Cardiac muscle cell (in vitro differentiated cells and primary cell): Measurements from ENCODE around the gene ARL15. TPM values are rescaled to one million over a fixed set of nuclear protein-coding genes. Genes with fewer than 3 reads are reported as not detected.

ENCODE experiments used
- DNase-seq, 2 donors: peaks; one replicate each; pipeline versions ENCODE4 v3.0.0 to v3.0.0-alpha.2; 2010 to 2017; ENCODE audit warnings: low read depth in 1 of 2, low spot score in 1 of 2
- H3K27ac ChIP-seq: fragments of 200-600 bp; sonication (generic); 2 replicates; pipeline ENCODE4 v1.5.1; 2016
- H3K27me3 ChIP-seq: fragments of 200-600 bp; sonication (generic); 2 replicates; pipeline ENCODE4 v1.6.0; 2016; ENCODE audit warnings: control low read depth
- H3K36me3 ChIP-seq: fragments of 200-600 bp; sonication (generic); 2 replicates; pipeline ENCODE4 v1.5.1; 2016; ENCODE audit warnings: control low read depth
- H3K4me1 ChIP-seq: fragments of 200-600 bp; sonication (generic); 2 replicates; pipeline ENCODE4 v1.8.1; 2017; ENCODE audit warnings: low read depth, mild to moderate bottlenecking, mixed run types
- H3K4me3 ChIP-seq: fragments of 200-600 bp; sonication (generic); 2 replicates; pipeline ENCODE4 v1.5.1; 2016; ENCODE audit warnings: mild to moderate bottlenecking
- H3K9me3 ChIP-seq: fragments of 200-600 bp; sonication (generic); 2 replicates; pipeline ENCODE4 v1.5.1; 2017; ENCODE audit warnings: low read depth, mild to moderate bottlenecking, control low read depth
- CTCF ChIP-seq: IDR thresholded peaks from 2 replicates; pipeline ENCODE4 v1.5.1; 2012; ENCODE audit warnings: low read depth, mild to moderate bottlenecking, low read length
- polyA plus RNA-seq: library from polyadenylated mRNA; unstranded; fragments of >200 nt; fragmentation: Nextera tagmentation; extraction: Ambion mirVana; gene quantifications from 2 replicates; pipeline ENCODE4 v1.2.1, GENCODE V29; 2016
- total RNA-seq: library from RNA; depleted of rRNA; stranded (reverse); fragments of >200 nt; gene quantifications from 2 replicates; pipeline ENCODE4 v1.2.3, GENCODE V29; 2016

Gene ARL15
- total and polyA plus RNA-seq, 2 experiments from 2014 or later = 23.2 to 27.4 TPM

- H3K4me3 ChIP-seq = no peak overlapping the region
- no peaks in the 10 kb centered on the region for H3K27me3 ChIP-seq
- H3K4me1 ChIP-seq = no peaks in the 10 kb centered on the region
- H3K9me3 ChIP-seq = no peaks in the 10 kb centered on the region
- DNase-seq = no peak
- H3K27ac ChIP-seq = no peak overlapping the region
- no peaks in the 10 kb centered on the region for H3K36me3 ChIP-seq
- no peak for TF ChIP-seq CTCF
Measured at GRCh38 chr5:53929570-53929969, 380.8 kb downstream of the ARL15 start.

GRCh38 chr5:53929152-53929551 is 381.2 kb downstream of the ARL15 start:
- H3K9me3 ChIP-seq = no peaks in the 10 kb centered on the region
- TF ChIP-seq CTCF = no peak
- no peaks in the 10 kb centered on the region for H3K27me3 ChIP-seq
- H3K4me1 ChIP-seq = no peaks in the 10 kb centered on the region
- H3K27ac ChIP-seq = no peak overlapping the region
- DNase-seq = no peak
- H3K4me3 ChIP-seq = no peak overlapping the region
- no peaks in the 10 kb centered on the region for H3K36me3 ChIP-seq

GRCh38 chr5:53928641-53929040 is 381.7 kb downstream of the ARL15 start:
- H3K4me1 ChIP-seq = no peaks in the 10 kb centered on the region
- no peaks in the 10 kb centered on the region for H3K9me3 ChIP-seq
- DNase-seq = no peak
- TF ChIP-seq CTCF = no peak
- no peaks in the 10 kb centered on the region for H3K36me3 ChIP-seq
- no peak overlapping the region for H3K4me3 ChIP-seq
- H3K27me3 ChIP-seq = no peaks in the 10 kb centered on the region
- H3K27ac ChIP-seq = no peak overlapping the region

GRCh38 chr5:53927668-53928247 is 382.6 kb downstream of the ARL15 start:
- no peak for TF ChIP-seq CTCF
- DNase-seq = no peak
- no peaks in the 10 kb centered on the region for H3K36me3 ChIP-seq
- H3K4me3 ChIP-seq = no peak overlapping the region
- H3K4me1 ChIP-seq = no peaks in the 10 kb centered on the region
- H3K9me3 ChIP-seq = no peaks in the 10 kb centered on the region
- no peak overlapping the region for H3K27ac ChIP-seq
- no peaks in the 10 kb centered on the region for H3K27me3 ChIP-seq

- no peak for DNase-seq
- Histone ChIP-seq H3K4me1 (no peaks in the 10 kb centered on the region), H3K27ac (no peak overlapping the region), H3K9me3 (no peaks in the 10 kb centered on the region), H3K4me3 (no peak overlapping the region), H3K36me3 (no peaks in the 10 kb centered on the region), H3K27me3 (no peaks in the 10 kb centered on the region)
- no peak for TF ChIP-seq CTCF
Measured at GRCh38 chr5:53926026-53926425, 384.3 kb downstream of the ARL15 start.
